GM08714 (cell line): ENCODE results near the gene LRRC46.

Experiments used
- H3K4me3 ChIP-seq: fragments of 200-500 bp; sonication (Bioruptor generic); 2 replicates; pipeline ENCODE4 v1.5.1; 2014; ENCODE audit warnings: mild to moderate bottlenecking, low read length, inconsistent platforms
- ZNF274 ChIP-seq: IDR thresholded peaks from 2 replicates; pipeline ENCODE4 v1.6.1; 2012; ENCODE audit warnings: mild to moderate bottlenecking, low read depth, low read length

LRRC46 gene

GRCh38 chr17:47816111-47816735, 15.2 kb upstream of the LRRC46 start:
- no peak for TF ChIP-seq ZNF274
- H3K4me3 ChIP-seq = no peak overlapping the region

GRCh38 chr17:47816947-47817346, 14.5 kb upstream of the LRRC46 start:
- TF ChIP-seq ZNF274 = no peak

DNA sequence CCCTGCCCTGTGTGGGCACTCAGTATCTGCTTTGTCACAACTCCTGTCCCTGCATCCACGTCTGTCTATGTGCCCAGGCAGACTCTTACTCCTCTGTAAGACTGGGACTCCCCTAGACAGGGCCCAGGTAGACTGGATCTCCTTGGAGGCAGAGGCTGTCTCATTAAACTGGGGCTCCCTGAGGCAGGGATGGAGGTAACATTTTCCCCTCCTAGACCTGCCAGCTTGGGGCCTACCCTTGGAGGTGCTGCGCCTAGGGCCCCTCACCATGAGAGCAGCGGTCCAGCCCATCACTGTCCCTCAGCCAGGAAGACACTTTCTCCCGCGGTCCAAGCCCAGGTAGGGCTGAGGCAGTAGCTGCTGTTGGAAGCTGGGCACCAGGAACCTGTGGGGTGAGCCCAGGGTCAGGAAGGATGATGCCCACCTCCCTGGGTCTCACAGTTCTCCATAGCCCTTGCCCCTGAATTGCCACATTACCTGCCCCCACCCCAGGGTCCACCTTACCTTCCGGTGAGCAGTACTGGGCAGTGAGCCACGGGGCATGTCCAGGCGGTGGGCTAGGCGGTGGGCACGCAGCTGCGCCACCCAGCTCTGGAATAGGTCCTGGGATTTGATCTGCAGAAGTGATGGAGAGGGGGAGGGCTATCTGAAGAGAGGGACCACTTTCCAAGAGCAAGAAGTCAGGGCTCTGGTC, 13.3 kb upstream of the LRRC46 start:
- TF ChIP-seq ZNF274 = no peak
- H3K4me3 ChIP-seq = no peak overlapping the region

More at GRCh38 chr17:47816947-47817346, 14.5 kb upstream of the LRRC46 start:
- no peak overlapping the region for H3K4me3 ChIP-seq

GRCh38 chr17:47819475-47819874, 12.0 kb upstream of the LRRC46 start:
- TF ChIP-seq ZNF274 = no peak
- no peak overlapping the region for H3K4me3 ChIP-seq

DNA sequence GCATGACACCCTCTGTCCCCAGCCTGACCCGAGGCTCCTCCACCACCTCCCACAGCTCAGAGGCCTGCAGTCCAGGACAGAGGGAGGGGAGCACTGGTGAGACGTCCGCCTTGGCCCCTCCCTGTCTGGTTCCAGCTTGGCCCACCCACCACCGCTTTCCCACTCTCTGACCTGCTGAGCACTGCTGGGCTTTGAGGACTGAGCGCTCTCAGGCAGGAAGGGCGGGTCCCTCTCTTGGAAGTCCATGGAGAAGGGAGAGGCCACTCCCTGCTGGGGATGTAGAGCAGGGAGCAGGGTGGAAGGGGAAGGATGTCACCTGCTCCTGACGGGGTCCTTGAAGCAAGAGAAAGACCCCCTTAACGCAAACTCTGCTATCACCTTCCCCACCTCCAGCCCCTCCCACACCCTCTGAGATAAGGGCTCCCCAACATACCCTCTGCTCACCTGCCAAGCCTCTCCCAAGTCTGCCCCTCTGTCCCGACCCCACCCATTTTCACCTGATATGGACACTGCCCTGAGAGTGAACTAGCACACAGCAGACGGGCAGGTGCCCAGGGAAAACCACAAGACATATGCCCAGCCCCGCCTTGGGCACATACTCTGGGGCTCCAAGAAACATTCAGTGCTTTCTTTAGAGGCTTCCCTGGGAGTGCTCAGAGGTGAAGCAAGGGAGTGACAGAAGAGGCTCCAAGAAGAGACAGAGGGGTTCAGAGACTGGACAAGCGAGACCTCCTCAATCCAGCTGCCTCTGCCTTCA, 11.3 kb upstream of the LRRC46 start:
- no peak for TF ChIP-seq ZNF274
- H3K4me3 ChIP-seq = peak overlapping the region; percentile 84; the same call in 1 of the 2 replicates

GRCh38 chr17:47821031-47821423, 10.4 kb upstream of the LRRC46 start:
- no peak for TF ChIP-seq ZNF274
- peak overlapping the region; percentile 84 for H3K4me3 ChIP-seq

- peak within 1 kb of the TSS; percentile 84 for H3K4me3 ChIP-seq
- TF ChIP-seq ZNF274 = no peak
These were observed 9.8 kb upstream of the LRRC46 start, which contains the start of gene OSBPL7 for GRCh38 chr17:47821424-47822391. TSS of gene OSBPL7 (minus strand) at chr17:47821794. CDS start at chr17:47820278, 1,516 bp downstream.

- no peak overlapping the region for H3K4me3 ChIP-seq
- TF ChIP-seq ZNF274 = no peak
These were observed 8.7 kb upstream of the LRRC46 start for GRCh38 chr17:47822785-47823184.

DNA sequence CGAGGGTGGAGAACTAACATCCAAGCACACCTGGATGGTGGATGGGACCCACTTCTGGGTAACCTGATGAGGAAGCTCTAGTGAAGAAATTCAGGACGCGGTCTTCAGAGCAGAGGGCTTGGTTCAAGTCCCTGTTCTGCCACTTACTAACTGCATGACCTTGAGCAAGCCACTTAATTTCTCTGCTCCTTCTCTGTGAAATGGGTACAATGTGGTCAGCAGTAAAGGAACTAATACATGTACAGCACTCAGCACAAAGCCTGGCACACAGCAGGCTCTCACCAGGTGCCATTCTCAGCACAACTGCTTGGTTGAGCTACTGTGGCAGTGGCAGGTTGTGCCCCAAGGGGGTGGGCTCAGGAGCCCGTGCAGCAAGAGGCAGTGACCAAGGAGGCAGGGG, 8.0 kb upstream of the LRRC46 start:
- TF ChIP-seq ZNF274 = no peak
- H3K4me3 ChIP-seq = no peak overlapping the region

GRCh38 chr17:47829870-47830269, 1.6 kb upstream of the LRRC46 start:
- H3K4me3 ChIP-seq = peak overlapping the region; percentile 95; the same call in 1 of the 2 replicates
- TF ChIP-seq ZNF274 = no peak

- TF ChIP-seq ZNF274 = no peak
- H3K4me3 ChIP-seq = peak overlapping the region; percentile 95
These were observed 971 bp upstream of the LRRC46 start for GRCh38 chr17:47830396-47831002.

- H3K4me3 ChIP-seq = peak overlapping the region; percentile 48; the same call in 1 of the 2 replicates
- TF ChIP-seq ZNF274 = no peak
These were observed 461 bp downstream of the LRRC46 start for GRCh38 chr17:47831934-47832327.

- no peak overlapping the region for H3K4me3 ChIP-seq
- no peak for TF ChIP-seq ZNF274
These were observed 3.3 kb downstream of the LRRC46 start for GRCh38 chr17:47834756-47835155.
